GM23338 (cell line): ENCODE results near the gene RAD51B. TPM values are rescaled to one million over a fixed set of nuclear protein-coding genes. Genes with fewer than 3 reads are reported as not detected.

Experiments
- ATAC-seq: fragments of 200-7000 bp; cut with Tn5 transposase; 3 replicates; pipeline ENCODE4 v1.9.1; 2020
- DNase-seq: peaks from one replicate; pipeline ENCODE4 v3.0.0-alpha.2; 2015; ENCODE audit warnings: low spot score
- H2AFZ ChIP-seq: fragments of 200-600 bp; sonication (generic); 2 replicates; pipeline ENCODE4 v1.8.0; 2016; ENCODE audit warnings: antibody characterized with exemption, mild to moderate bottlenecking, moderate library complexity
- H3F3A ChIP-seq: fragments of 200-600 bp; sonication (generic); replicated peaks from 2 replicates; pipeline ENCODE4 v1.8.0; 2017; ENCODE audit warnings: antibody characterized with exemption, mixed run types, low read depth
- H3K27ac ChIP-seq: fragments of 200-600 bp; sonication (generic); 2 replicates; pipeline ENCODE4 v1.6.1; 2016; ENCODE audit warnings: low read depth
- H3K27me3 ChIP-seq: fragments of 200-600 bp; sonication (generic); 2 replicates; pipeline ENCODE4 v1.8.0; 2016; ENCODE audit warnings: mild to moderate bottlenecking, mixed run types, moderate library complexity; ENCODE audit not compliant: insufficient read depth
- H3K36me3 ChIP-seq: fragments of 200-600 bp; sonication (generic); 2 replicates; pipeline ENCODE4 v1.8.0; 2016; ENCODE audit warnings: mild to moderate bottlenecking; ENCODE audit not compliant: insufficient read depth
- H3K4me1 ChIP-seq: fragments of 200-600 bp; sonication (generic); 2 replicates; pipeline ENCODE4 v1.8.0; 2016; ENCODE audit warnings: mild to moderate bottlenecking, moderate library complexity; ENCODE audit not compliant: insufficient read depth
- H3K4me2 ChIP-seq: fragments of 200-600 bp; sonication (generic); 2 replicates; pipeline ENCODE4 v1.7.1; 2017; ENCODE audit warnings: mixed run types
- H3K4me3 ChIP-seq: fragments of 200-600 bp; sonication (generic); 2 replicates; pipeline ENCODE4 v1.6.1; 2016; ENCODE audit warnings: mixed run types
- H3K79me2 ChIP-seq: fragments of 200-600 bp; sonication (generic); replicated peaks from 2 replicates; pipeline ENCODE4 v1.8.0; 2017; ENCODE audit warnings: mild to moderate bottlenecking; ENCODE audit not compliant: insufficient read depth
- H3K9me2 ChIP-seq: fragments of 200-600 bp; sonication (generic); 2 replicates; pipeline ENCODE4 v1.8.0; 2017; ENCODE audit not compliant: insufficient read depth
- H4K20me1 ChIP-seq: fragments of 200-600 bp; sonication (generic); replicated peaks from 2 replicates; pipeline ENCODE4 v1.8.0; 2017; ENCODE audit warnings: mild to moderate bottlenecking; ENCODE audit not compliant: insufficient read depth
- H3K27ac Mint-ChIP-seq: 2 replicates; pipeline ENCODE4 v1.8.0; 2020; ENCODE audit warnings: inconsistent platforms, mild to moderate bottlenecking, moderate library complexity, mixed read lengths
- H3K27me3 Mint-ChIP-seq: 3 replicates; pipeline ENCODE4 v1.8.0; 2022; ENCODE audit warnings: low read depth, mild to moderate bottlenecking, moderate library complexity, mixed read lengths, inconsistent platforms; ENCODE audit not compliant: insufficient read depth, poor library complexity
- H3K36me3 Mint-ChIP-seq: 3 replicates; pipeline ENCODE4 v1.8.0; 2021; ENCODE audit warnings: low read depth, mild to moderate bottlenecking, inconsistent platforms, moderate library complexity, mixed read lengths
- H3K4me1 Mint-ChIP-seq: 3 replicates; pipeline ENCODE4 v1.8.0; 2020; ENCODE audit warnings: mild to moderate bottlenecking, inconsistent platforms, mixed read lengths
- H3K4me3 Mint-ChIP-seq: 3 replicates; pipeline ENCODE4 v1.8.0; 2021; ENCODE audit warnings: moderate library complexity, mild to moderate bottlenecking, inconsistent platforms, mixed read lengths
- H3K9me3 Mint-ChIP-seq: 3 replicates; pipeline ENCODE4 v1.8.0; 2020; ENCODE audit warnings: moderate library complexity, mild to moderate bottlenecking, inconsistent platforms, mixed read lengths
- CREB1 ChIP-seq: fragments of 250-450 bp; sonication (Bioruptor Pico); IDR thresholded peaks from 2 replicates; pipeline ENCODE4 v1.5.0; 2020; ENCODE audit warnings: low read depth, mild to moderate bottlenecking, moderate library complexity
- CTCF ChIP-seq, 2 experiments: fragments of 200-600 bp in 1 of 2; sonication (generic) in 1 of 2; conservative IDR thresholded peaks; 2 replicates each; pipeline versions ENCODE4 v1.5.1 to v1.6.1; 2016 to 2017; ENCODE audit warnings: antibody characterized with exemption in 2 of 2, low read depth in 2 of 2, mild to moderate bottlenecking in 2 of 2, moderate library complexity in 1 of 2
- ETS1 ChIP-seq: IDR thresholded peaks from 2 replicates; pipeline ENCODE4 v1.6.1; 2016; ENCODE audit warnings: antibody characterized with exemption
- NANOG ChIP-seq: IDR thresholded peaks from 2 replicates; pipeline ENCODE4 v1.6.1; 2016; ENCODE audit warnings: antibody characterized with exemption, borderline replicate concordance
- POLR2AphosphoS5 ChIP-seq: IDR thresholded peaks from 2 replicates; pipeline ENCODE4 v1.6.1; 2016; ENCODE audit warnings: antibody characterized with exemption, low read depth
- REST ChIP-seq: IDR thresholded peaks from one replicate; pipeline ENCODE4 v1.6.1; 2018; ENCODE audit warnings: antibody characterized with exemption; ENCODE audit not compliant: unreplicated experiment
- STAT1 ChIP-seq: IDR thresholded peaks from one replicate; pipeline ENCODE4 v1.6.1; 2016; ENCODE audit warnings: antibody characterized with exemption; ENCODE audit not compliant: unreplicated experiment
- ZNF331 ChIP-seq: fragments of 250-450 bp; sonication (Bioruptor Pico); IDR thresholded peaks from 2 replicates; pipeline ENCODE4 v1.5.0; 2020; ENCODE audit warnings: low read depth, mild to moderate bottlenecking, moderate library complexity
- polyA plus RNA-seq: library from polyadenylated mRNA; unstranded; fragments of >200 nt; fragmentation: Nextera tagmentation; extraction: Ambion mirVana; gene quantifications from 2 replicates; pipeline ENCODE4 v1.2.1, GENCODE V29; 2016
- total RNA-seq: library from RNA; depleted of rRNA; stranded (reverse); fragments of >200 nt; shearing (Covaris generic); gene quantifications from 2 replicates; pipeline ENCODE4 v1.2.3, GENCODE V29; 2014

The RAD51B gene
- total and polyA plus RNA-seq, 2 experiments from 2014 or later, result 15.7 to 29.1 TPM

GRCh38 chr14:68514608-68515194, 695.1 kb downstream of the RAD51B start:
- Histone ChIP-seq H3K79me2 (no peaks in the 10 kb centered on the region), H3K27me3 (no peaks in the 10 kb centered on the region), H3K27ac (no peak overlapping the region), H2AFZ (no peak overlapping the region; the same call in 1 of the 2 replicates), H3K9me2 (peaks cover 5% of the 10 kb centered on the region; the same call in 1 of the 2 replicates), H4K20me1 (no peaks in the 10 kb centered on the region), H3K36me3 (no peaks in the 10 kb centered on the region), H3K4me2 (no peak overlapping the region), H3F3A (no peaks in the 10 kb centered on the region), H3K4me3 (no peak overlapping the region), H3K4me1 (peaks cover 8% of the 10 kb centered on the region; the same call in 1 of the 2 replicates)
- ATAC-seq (no peak), DNase-seq (no peak)
- Mint-ChIP-seq H3K36me3 (no peaks in the 10 kb centered on the region), H3K9me3 (no peaks in the 10 kb centered on the region), H3K27me3 (no peaks in the 10 kb centered on the region), H3K4me3 (no peak overlapping the region), H3K27ac (no peak overlapping the region), H3K4me1 (peaks cover 18% of the 10 kb centered on the region)
- TF ChIP-seq REST (no peak), CTCF (conservative IDR thresholded peaks at IDR 0.05; ENCODE audit: low read depth in 2 of 2) (no peak), CREB1 (CRISPR knock-in tag) (no peak), NANOG (no peak), ETS1 (no peak), POLR2AphosphoS5 (no peak)

GRCh38 chr14:68516342-68516741, 696.8 kb downstream of the RAD51B start:
- no peaks in the 10 kb centered on the region for H3K79me2 ChIP-seq
- H3K27ac ChIP-seq, result no peak overlapping the region
- no peak overlapping the region for H3K4me3 Mint-ChIP-seq
- H3K9me2 ChIP-seq, result peaks cover 13% of the 10 kb centered on the region
- peaks cover 23% of the 10 kb centered on the region for H3K4me1 Mint-ChIP-seq
- ATAC-seq (no peak), DNase-seq (no peak)
- no peak overlapping the region for H2AFZ ChIP-seq
- H3K4me1 ChIP-seq, result peaks cover 15% of the 10 kb centered on the region
- no peak overlapping the region for H3K4me2 ChIP-seq
- H3F3A ChIP-seq, result no peaks in the 10 kb centered on the region
- H3K9me3 Mint-ChIP-seq, result no peaks in the 10 kb centered on the region
- H3K4me3 ChIP-seq, result no peak overlapping the region
- no peaks in the 10 kb centered on the region for H3K36me3 ChIP-seq
- H4K20me1 ChIP-seq, result no peaks in the 10 kb centered on the region
- no peak overlapping the region for H3K27ac Mint-ChIP-seq
- no peaks in the 10 kb centered on the region for H3K27me3 ChIP-seq
- H3K27me3 Mint-ChIP-seq, result no peaks in the 10 kb centered on the region
- no peaks in the 10 kb centered on the region for H3K36me3 Mint-ChIP-seq
- TF ChIP-seq CREB1 (CRISPR knock-in tag) (no peak), ZNF331 (no peak), STAT1 (no peak), CTCF (conservative IDR thresholded peaks at IDR 0.05; ENCODE audit: low read depth in 2 of 2) (no peak), NANOG (no peak)
